ENCODE results near the gene ATG9B. TPM values are rescaled to one million over a fixed set of nuclear protein-coding genes. Genes with fewer than 3 reads are reported as not detected.

ATG9B gene
- total RNA-seq, 4 donors from 2014 or later: not detected

DNA sequence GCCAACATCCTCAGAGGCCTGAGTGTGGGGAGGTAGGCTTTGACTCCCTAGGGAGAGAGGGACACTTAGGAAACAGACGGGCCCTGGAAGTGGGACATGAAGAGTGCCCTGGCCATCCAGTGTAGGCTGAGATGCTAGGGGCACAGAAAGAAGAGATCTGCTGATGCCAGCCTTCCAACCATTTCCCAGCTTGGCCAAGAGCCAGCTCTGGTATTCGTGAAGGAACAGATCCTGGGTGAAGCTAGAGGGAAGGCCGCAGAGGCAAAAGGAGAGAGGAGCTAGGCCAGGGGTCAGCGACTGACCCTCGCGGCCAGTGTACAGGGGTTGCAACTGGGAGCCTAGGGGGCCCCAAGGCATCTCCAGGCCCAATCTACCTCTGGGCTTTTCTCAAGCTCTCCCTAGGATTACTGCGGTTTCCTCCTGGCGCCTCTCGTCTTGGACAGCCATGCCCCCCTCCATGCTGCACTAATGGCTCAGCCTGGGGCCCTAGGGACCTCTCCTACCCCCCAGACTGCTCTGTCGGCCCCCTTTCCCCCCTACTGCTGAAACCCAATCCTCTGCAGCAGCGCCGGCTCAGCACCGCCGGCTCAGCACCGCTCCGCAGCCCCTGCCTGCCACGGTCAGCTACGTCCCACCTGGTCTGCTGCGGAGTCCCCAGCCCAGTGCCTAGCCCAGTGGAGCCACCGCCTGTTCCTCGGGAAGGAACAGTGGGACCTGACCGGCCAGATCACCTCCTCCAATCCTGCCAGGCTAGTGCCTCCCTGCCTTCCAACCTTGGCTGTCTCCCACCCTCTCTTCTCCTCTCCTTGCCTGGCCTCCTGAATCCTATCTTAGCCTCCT lies 23.9 kb upstream of the ATG9B start, which contains the start of gene ASIC3:
TSS of gene ASIC3 (plus strand) at position 556 of the 840 bp plus-strand sequence. CDS start 355 bp downstream, outside the sequence.
- TF ChIP-seq, protein P1, sequence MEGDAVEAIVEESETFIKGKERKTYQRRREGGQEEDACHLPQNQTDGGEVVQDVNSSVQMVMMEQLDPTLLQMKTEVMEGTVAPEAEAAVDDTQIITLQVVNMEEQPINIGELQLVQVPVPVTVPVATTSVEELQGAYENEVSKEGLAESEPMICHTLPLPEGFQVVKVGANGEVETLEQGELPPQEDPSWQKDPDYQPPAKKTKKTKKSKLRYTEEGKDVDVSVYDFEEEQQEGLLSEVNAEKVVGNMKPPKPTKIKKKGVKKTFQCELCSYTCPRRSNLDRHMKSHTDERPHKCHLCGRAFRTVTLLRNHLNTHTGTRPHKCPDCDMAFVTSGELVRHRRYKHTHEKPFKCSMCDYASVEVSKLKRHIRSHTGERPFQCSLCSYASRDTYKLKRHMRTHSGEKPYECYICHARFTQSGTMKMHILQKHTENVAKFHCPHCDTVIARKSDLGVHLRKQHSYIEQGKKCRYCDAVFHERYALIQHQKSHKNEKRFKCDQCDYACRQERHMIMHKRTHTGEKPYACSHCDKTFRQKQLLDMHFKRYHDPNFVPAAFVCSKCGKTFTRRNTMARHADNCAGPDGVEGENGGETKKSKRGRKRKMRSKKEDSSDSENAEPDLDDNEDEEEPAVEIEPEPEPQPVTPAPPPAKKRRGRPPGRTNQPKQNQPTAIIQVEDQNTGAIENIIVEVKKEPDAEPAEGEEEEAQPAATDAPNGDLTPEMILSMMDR (IDR thresholded peaks at IDR 0.05; ENCODE audit: low read depth): no peak

DNA sequence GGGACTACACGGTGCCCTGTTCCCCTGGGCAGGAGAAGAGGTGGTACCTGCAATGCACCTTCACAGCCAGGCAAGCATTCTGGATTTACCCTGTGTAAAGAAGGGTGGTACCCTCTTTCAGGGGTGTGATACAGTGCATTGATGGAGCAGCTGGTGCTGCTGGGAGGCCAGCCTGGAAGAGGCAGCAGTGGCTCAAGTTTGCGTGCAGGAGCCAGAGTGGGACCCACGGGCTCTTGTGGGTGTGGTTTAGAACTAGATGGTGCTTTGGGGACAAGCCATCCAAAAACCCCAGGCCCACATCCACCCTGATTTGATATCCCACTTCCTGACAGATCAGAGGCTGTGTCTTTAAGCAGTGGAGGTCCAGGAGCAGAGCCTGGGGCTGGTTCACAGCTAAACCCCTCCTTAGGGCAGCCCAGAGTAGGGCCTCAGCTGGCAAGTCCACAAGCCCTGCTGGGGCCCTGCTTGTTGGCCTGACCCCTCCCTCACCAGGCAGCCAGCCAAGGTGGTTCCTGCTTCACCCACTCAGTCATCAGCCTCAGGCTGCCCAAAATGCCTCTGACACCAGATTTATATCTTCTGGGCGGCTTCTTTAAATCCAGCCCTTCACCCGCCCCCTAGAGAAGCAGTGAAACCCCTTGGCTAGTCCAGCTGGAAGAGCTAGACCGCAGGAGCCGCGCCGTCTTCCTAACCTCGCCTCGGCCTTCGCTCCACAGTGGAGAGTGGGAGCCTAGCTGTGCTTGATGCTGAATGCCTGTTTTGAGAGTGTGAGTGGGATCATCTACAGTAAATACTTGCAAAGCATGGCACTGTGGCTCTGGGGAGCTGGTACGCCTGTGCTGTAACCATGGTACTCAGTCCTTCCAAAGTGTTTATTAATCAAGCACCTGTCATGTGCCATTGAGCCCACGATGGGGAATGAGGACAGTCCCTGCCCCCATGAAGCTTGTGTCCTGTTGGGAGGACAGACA lies 22.6 kb upstream of the ATG9B start:
- TF ChIP-seq, protein P1 (IDR thresholded peaks at IDR 0.05; ENCODE audit: low read depth): no peak

DNA sequence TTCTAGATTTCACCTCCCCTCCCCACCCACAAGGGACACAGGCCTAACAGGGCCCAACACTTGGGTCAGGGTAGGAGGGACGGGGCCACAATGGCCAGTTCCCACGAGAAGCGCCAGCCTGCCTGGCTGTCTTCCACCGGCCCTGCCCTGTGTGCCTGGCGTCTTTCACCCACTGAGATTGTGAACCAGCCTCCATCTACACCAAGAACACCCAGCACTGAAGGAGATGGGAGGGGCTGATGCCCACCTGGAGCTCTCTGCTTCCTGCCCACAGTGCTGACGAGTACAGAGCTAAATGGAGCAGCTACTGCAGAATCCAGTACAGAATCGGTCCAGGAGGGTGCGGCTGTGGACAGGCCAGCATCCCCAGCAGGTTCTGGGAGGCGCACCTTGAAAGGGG lies 21.7 kb upstream of the ATG9B start:
- TF ChIP-seq, protein P1 (IDR thresholded peaks at IDR 0.05; ENCODE audit: low read depth): no peak

DNA sequence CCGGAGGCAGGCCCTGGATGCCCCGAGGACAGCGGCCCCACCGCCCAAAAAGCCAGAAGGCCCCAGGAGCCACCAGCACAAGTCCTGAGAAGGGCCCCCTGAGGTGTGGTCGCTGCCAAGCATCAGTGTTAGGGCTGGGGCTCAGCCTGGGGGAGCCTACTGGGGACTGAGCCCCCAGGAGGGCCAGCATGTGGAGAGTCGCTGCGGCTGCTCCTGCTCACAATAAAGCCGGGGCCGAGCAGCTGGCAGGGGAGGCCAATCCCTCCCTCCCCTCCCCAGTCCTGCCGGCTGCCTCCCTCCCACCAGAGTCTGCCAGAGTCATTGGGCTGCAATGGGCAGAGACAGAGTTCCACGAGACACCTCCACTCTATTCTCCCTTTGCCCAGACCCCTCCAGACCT lies 21.0 kb upstream of the ATG9B start:
- TF ChIP-seq, protein P1 (IDR thresholded peaks at IDR 0.05; ENCODE audit: low read depth): no peak

DNA sequence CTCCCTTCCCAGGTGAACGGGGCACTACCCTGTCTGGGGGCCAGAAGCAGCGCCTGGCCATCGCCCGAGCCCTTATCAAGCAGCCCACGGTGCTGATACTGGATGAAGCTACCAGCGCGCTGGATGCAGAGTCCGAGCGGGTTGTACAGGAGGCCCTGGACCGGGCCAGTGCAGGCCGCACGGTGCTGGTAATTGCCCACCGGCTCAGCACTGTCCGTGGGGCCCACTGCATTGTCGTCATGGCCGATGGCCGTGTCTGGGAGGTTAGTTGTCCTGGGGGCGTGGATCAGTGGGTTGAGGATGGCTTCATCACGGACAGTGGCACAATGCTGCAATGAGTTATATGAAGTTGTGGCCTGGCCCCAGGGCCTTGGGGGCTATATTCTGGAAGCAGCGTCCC lies 19.7 kb upstream of the ATG9B start:
- TF ChIP-seq, protein P1 (IDR thresholded peaks at IDR 0.05; ENCODE audit: low read depth): no peak

DNA sequence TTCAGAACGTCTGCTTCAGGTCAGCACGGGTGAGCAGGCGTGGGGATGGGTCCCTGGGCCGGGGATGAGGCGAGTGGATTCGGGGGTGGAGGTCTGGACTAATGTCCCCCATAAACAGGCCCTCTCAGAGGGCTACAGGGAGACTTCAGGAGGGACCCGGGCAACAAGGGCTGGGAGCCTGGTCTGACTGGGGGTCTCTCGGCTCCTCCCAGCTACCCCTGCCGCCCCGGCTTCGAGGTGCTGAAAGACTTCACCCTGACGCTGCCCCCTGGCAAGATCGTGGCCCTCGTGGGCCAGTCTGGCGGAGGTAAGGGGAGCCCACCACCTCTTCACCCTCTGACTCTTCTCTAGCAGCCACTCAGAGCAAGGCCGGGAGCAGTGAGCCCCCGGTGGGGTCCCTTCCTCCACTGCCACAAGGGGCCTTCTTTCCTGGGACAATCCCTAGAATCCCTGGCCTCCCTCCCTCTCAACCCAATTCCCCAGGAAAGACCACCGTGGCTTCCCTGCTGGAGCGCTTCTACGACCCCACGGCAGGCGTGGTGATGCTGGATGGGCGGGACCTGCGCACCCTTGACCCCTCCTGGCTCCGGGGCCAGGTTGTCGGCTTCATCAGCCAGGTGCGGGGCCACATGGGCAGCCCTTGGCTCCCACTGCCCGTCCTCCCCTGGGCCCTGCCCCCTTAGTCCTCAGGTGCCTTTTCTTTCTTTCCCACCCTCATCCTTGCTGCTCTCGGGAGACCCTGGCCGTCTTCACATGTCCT lies 16.5 kb upstream of the ATG9B start:
- TF ChIP-seq, protein P1 (IDR thresholded peaks at IDR 0.05; ENCODE audit: low read depth): no peak

All from subcutaneous adipose tissue (tissue), 4 donors.